ENCODE measurements around the gene KAT6B.

DNA sequence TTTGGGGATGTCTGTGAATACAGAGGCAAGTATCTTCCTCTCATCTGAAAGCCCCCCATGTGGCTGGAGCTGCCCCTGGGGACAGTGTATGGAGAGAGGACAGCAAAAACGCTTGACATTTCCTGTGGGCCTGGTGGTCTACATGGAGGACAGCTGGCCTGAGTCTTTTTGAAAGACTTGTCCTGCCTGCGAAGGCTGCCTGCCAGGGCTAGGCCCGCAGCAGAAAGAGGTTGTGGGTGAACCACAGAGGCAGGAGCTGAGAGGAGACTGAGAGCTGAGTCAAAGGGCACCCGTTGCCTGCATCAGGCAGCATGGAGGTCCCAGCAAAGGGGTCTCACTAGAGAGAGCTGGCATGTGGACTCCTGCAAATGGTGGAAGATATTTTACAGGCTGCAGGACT, 66.4 kb downstream of the KAT6B start:
- TF ChIP-seq, protein P1, sequence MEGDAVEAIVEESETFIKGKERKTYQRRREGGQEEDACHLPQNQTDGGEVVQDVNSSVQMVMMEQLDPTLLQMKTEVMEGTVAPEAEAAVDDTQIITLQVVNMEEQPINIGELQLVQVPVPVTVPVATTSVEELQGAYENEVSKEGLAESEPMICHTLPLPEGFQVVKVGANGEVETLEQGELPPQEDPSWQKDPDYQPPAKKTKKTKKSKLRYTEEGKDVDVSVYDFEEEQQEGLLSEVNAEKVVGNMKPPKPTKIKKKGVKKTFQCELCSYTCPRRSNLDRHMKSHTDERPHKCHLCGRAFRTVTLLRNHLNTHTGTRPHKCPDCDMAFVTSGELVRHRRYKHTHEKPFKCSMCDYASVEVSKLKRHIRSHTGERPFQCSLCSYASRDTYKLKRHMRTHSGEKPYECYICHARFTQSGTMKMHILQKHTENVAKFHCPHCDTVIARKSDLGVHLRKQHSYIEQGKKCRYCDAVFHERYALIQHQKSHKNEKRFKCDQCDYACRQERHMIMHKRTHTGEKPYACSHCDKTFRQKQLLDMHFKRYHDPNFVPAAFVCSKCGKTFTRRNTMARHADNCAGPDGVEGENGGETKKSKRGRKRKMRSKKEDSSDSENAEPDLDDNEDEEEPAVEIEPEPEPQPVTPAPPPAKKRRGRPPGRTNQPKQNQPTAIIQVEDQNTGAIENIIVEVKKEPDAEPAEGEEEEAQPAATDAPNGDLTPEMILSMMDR (IDR thresholded peaks at IDR 0.05): no peak
- TF ChIP-seq ZFX (IDR thresholded peaks at IDR 0.05; ENCODE audit: borderline replicate concordance): no peak

All from 22Rv1 (cell line).